Measurements from ENCODE around the gene SC5D.

GRCh38 chr11:121274332-121274991, 18.1 kb upstream of the SC5D start:
- no peak for TF ChIP-seq POLR2A (IDR thresholded peaks at IDR 0.05; ENCODE audit: low read depth, low read length)
- no peak for TF ChIP-seq POLR2AphosphoS5 (IDR thresholded peaks at IDR 0.05; ENCODE audit: low read depth, low read length)
- no peak for TF ChIP-seq SPI1 (IDR thresholded peaks at IDR 0.05; ENCODE audit: low read depth, low read length)

All from GM12891 (cell line).